Epithelial cell of esophagus (primary cell): ENCODE data around the gene ESYT2.

Experiments
- DNase-seq: peaks from one replicate; pipeline ENCODE4 v3.0.0; 2010; ENCODE audit warnings: low read depth
- H3K4me3 ChIP-seq: 2 replicates; pipeline ENCODE4 v1.5.1; 2011; ENCODE audit warnings: mild to moderate bottlenecking, low read length, control low read depth
- CTCF ChIP-seq: IDR thresholded peaks from 2 replicates; pipeline ENCODE4 v1.5.1; 2011; ENCODE audit warnings: low read depth, mild to moderate bottlenecking, low read length, control low read depth, inconsistent platforms; ENCODE audit not compliant: insufficient read depth; ENCODE audit errors: missing control alignments

Gene ESYT2

GRCh38 chr7:158726277-158726807 lies 103.0 kb downstream of the ESYT2 start:
- no peak for TF ChIP-seq CTCF
- no peak overlapping the region for H3K4me3 ChIP-seq
- DNase-seq: no peak

GRCh38 chr7:158725506-158725800 lies 103.9 kb downstream of the ESYT2 start:
- TF ChIP-seq CTCF: no peak
- H3K4me3 ChIP-seq: no peak overlapping the region
- DNase-seq: no peak

GRCh38 chr7:158724658-158725505 lies 104.4 kb downstream of the ESYT2 start:
- no peak for TF ChIP-seq CTCF
- no peak for DNase-seq
- H3K4me3 ChIP-seq: no peak overlapping the region

- no peak for DNase-seq
- H3K4me3 ChIP-seq: no peak overlapping the region
- TF ChIP-seq CTCF: no peak
These were observed 105.5 kb downstream of the ESYT2 start for GRCh38 chr7:158723714-158724385.

GRCh38 chr7:158723266-158723665 lies 106.0 kb downstream of the ESYT2 start:
- DNase-seq: peak; percentile 49
- TF ChIP-seq CTCF: no peak
- H3K4me3 ChIP-seq: no peak overlapping the region

GRCh38 chr7:158722574-158723237 lies 106.6 kb downstream of the ESYT2 start:
- DNase-seq: no peak
- no peak overlapping the region for H3K4me3 ChIP-seq
- TF ChIP-seq CTCF: no peak
